Ishikawa (cell line): ENCODE results near the gene GOLT1B.

ENCODE experiments used
- EP300 ChIP-seq: IDR thresholded peaks from 2 replicates; pipeline ENCODE4 v1.6.1; 2012; ENCODE audit warnings: borderline replicate concordance
- NFIC ChIP-seq: IDR thresholded peaks from 2 replicates; pipeline ENCODE4 v1.6.1; 2012
- RAD21 ChIP-seq: IDR thresholded peaks from 2 replicates; pipeline ENCODE4 v1.6.1; 2012; ENCODE audit warnings: low read depth
- TF ChIP-seq, protein P1 (sequence below): IDR thresholded peaks from 2 replicates; pipeline ENCODE4 v1.6.1; 2012
- TF ChIP-seq, protein P2 (sequence below): IDR thresholded peaks from 2 replicates; pipeline ENCODE4 v1.6.1; 2012; ENCODE audit warnings: low read depth, mild to moderate bottlenecking
- TF ChIP-seq, protein P3 (sequence below): IDR thresholded peaks from 2 replicates; pipeline ENCODE4 v1.6.1; 2012

DNA sequence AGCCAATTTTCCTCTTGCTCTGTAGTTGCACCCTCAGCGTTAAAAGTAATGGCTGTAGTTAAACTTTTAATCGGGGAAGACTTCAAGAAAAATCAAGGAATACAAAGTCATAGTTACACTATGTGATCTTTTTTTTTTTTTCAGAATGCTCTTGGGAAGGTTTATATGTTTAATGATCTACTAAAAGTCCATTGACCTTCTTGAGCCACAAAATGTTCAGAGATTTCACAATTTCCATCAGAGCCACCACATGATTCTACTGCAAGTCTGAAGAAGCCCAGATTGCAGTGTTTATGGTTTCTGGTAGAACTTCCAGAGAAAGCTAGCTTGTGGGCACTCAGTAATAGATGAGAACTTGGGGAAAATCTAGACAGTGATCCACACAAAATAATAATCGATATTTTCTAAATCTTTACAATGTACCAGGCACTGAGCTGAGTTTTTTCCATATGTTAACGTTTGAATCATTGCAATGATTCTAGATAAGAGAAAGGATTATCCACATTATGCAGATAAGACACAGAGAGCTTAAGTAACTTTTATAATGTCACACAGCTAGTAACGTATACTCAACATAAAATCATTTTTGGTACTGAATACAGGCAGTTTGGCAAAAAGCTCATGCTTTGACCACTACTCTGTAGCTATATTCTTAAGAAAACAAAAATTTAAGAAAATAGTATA lies 64.8 kb downstream of the GOLT1B start:
- TF ChIP-seq RAD21 (no peak), NFIC (no peak), EP300 (no peak)
- TF ChIP-seq, protein P1, sequence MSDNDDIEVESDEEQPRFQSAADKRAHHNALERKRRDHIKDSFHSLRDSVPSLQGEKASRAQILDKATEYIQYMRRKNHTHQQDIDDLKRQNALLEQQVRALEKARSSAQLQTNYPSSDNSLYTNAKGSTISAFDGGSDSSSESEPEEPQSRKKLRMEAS: no peak
- TF ChIP-seq, protein P2, sequence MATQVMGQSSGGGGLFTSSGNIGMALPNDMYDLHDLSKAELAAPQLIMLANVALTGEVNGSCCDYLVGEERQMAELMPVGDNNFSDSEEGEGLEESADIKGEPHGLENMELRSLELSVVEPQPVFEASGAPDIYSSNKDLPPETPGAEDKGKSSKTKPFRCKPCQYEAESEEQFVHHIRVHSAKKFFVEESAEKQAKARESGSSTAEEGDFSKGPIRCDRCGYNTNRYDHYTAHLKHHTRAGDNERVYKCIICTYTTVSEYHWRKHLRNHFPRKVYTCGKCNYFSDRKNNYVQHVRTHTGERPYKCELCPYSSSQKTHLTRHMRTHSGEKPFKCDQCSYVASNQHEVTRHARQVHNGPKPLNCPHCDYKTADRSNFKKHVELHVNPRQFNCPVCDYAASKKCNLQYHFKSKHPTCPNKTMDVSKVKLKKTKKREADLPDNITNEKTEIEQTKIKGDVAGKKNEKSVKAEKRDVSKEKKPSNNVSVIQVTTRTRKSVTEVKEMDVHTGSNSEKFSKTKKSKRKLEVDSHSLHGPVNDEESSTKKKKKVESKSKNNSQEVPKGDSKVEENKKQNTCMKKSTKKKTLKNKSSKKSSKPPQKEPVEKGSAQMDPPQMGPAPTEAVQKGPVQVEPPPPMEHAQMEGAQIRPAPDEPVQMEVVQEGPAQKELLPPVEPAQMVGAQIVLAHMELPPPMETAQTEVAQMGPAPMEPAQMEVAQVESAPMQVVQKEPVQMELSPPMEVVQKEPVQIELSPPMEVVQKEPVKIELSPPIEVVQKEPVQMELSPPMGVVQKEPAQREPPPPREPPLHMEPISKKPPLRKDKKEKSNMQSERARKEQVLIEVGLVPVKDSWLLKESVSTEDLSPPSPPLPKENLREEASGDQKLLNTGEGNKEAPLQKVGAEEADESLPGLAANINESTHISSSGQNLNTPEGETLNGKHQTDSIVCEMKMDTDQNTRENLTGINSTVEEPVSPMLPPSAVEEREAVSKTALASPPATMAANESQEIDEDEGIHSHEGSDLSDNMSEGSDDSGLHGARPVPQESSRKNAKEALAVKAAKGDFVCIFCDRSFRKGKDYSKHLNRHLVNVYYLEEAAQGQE: no peak
- TF ChIP-seq, protein P3, sequence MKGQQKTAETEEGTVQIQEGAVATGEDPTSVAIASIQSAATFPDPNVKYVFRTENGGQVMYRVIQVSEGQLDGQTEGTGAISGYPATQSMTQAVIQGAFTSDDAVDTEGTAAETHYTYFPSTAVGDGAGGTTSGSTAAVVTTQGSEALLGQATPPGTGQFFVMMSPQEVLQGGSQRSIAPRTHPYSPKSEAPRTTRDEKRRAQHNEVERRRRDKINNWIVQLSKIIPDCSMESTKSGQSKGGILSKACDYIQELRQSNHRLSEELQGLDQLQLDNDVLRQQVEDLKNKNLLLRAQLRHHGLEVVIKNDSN: no peak
